Measurements from ENCODE around the gene KRTAP1-3.
"Not testable (repeated sequence)": the region's sequence is repeated elsewhere in the genome, so short reads cannot be mapped to it uniquely, and the experiment has no call there.

DNA sequence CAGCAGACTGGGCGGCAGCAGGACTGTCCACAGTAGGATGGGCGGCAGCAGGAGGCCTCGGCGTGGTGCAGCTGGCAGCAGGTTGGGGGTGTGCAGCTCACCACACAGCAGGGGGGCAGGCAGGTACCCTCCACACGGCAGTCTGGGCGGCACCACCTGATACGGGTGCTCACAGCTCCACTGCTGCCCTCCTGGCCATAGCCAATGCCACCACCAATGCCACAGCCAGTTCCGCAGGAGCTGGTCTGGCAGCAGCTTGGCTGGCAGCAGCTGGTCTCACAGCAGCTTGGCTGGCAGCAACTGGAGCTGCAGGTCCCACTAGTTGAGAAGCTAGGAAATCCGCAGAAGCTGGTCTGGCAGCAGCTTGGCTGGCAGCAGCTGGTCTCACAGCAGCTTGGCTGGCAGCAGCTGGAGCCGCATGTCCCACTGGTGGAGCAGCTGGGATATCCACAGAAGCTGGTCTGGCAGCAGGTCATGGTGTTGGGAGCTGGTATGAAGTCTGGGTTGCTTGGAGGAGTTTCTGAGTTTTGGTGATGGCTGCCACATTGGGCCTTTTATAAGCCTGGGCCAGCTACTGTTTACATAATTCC lies at the start of gene KRTAP1-3:
- TF ChIP-seq, protein P1, sequence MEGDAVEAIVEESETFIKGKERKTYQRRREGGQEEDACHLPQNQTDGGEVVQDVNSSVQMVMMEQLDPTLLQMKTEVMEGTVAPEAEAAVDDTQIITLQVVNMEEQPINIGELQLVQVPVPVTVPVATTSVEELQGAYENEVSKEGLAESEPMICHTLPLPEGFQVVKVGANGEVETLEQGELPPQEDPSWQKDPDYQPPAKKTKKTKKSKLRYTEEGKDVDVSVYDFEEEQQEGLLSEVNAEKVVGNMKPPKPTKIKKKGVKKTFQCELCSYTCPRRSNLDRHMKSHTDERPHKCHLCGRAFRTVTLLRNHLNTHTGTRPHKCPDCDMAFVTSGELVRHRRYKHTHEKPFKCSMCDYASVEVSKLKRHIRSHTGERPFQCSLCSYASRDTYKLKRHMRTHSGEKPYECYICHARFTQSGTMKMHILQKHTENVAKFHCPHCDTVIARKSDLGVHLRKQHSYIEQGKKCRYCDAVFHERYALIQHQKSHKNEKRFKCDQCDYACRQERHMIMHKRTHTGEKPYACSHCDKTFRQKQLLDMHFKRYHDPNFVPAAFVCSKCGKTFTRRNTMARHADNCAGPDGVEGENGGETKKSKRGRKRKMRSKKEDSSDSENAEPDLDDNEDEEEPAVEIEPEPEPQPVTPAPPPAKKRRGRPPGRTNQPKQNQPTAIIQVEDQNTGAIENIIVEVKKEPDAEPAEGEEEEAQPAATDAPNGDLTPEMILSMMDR (IDR thresholded peaks at IDR 0.05; ENCODE audit: insufficient read depth, low read length) = not testable (repeated sequence)
- not testable (repeated sequence) for TF ChIP-seq POLR2AphosphoS5 (IDR thresholded peaks at IDR 0.05; ENCODE audit: low read depth); GABPA (IDR thresholded peaks at IDR 0.05; ENCODE audit: low read depth); SPI1 (IDR thresholded peaks at IDR 0.05; ENCODE audit: borderline replicate concordance, low read depth)
- TF ChIP-seq, protein P2, sequence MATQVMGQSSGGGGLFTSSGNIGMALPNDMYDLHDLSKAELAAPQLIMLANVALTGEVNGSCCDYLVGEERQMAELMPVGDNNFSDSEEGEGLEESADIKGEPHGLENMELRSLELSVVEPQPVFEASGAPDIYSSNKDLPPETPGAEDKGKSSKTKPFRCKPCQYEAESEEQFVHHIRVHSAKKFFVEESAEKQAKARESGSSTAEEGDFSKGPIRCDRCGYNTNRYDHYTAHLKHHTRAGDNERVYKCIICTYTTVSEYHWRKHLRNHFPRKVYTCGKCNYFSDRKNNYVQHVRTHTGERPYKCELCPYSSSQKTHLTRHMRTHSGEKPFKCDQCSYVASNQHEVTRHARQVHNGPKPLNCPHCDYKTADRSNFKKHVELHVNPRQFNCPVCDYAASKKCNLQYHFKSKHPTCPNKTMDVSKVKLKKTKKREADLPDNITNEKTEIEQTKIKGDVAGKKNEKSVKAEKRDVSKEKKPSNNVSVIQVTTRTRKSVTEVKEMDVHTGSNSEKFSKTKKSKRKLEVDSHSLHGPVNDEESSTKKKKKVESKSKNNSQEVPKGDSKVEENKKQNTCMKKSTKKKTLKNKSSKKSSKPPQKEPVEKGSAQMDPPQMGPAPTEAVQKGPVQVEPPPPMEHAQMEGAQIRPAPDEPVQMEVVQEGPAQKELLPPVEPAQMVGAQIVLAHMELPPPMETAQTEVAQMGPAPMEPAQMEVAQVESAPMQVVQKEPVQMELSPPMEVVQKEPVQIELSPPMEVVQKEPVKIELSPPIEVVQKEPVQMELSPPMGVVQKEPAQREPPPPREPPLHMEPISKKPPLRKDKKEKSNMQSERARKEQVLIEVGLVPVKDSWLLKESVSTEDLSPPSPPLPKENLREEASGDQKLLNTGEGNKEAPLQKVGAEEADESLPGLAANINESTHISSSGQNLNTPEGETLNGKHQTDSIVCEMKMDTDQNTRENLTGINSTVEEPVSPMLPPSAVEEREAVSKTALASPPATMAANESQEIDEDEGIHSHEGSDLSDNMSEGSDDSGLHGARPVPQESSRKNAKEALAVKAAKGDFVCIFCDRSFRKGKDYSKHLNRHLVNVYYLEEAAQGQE (IDR thresholded peaks at IDR 0.05; ENCODE audit: insufficient replicate concordance, low read depth) = not testable (repeated sequence)

All from HL-60 (cell line).